ENCODE measurements around the gene LIN7A.

Gene LIN7A, protein sequence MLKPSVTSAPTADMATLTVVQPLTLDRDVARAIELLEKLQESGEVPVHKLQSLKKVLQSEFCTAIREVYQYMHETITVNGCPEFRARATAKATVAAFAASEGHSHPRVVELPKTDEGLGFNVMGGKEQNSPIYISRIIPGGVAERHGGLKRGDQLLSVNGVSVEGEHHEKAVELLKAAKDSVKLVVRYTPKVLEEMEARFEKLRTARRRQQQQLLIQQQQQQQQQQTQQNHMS

DNA sequence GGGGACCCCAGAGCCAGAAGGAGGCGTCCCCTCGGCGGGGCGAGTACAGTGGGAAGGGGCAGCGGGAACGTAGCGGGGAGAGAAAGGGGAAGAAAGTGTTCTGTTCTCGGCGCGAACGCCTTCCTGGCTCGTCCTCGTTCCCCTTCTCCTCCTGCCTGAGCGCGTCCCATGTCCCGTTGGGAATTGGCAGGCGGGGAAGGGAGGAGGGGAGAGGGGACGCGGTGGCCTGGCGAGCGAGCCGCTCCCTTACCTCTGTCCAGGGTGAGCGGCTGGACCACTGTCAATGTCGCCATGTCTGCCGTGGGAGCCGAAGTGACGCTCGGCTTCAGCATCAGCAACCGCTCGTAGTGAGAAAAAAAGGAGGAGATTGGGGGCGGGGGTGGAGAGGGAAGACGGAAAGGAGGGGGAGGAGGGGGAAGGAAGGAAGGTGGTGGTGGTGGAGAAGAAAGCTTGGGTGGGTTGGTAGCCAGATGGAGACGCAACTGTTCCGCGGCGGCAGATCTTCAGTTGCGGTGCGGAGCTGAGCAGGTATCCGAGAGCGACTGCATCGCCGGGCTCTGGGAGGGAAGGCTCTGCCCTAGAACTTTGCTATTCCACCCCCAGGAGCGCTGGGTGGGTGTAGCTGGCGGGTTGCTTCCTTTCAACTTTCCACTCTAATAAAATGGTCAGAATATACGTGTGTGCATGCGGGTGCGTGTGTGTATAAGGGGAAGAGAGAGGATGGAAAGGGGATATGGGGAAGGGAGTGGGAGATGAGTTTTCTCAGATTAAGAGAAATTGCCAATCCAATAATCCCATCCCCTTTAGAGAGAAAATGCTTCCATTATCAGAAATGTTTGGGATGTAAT lies at the start of gene LIN7A:
TSS of gene LIN7A (minus strand) at position 544 of the 848 bp plus-strand sequence. CDS start at position 332, 212 bp downstream.
- no peak within 1 kb of the TSS for H3K27ac ChIP-seq (ENCODE audit: low read length)
- TF ChIP-seq, protein P1, sequence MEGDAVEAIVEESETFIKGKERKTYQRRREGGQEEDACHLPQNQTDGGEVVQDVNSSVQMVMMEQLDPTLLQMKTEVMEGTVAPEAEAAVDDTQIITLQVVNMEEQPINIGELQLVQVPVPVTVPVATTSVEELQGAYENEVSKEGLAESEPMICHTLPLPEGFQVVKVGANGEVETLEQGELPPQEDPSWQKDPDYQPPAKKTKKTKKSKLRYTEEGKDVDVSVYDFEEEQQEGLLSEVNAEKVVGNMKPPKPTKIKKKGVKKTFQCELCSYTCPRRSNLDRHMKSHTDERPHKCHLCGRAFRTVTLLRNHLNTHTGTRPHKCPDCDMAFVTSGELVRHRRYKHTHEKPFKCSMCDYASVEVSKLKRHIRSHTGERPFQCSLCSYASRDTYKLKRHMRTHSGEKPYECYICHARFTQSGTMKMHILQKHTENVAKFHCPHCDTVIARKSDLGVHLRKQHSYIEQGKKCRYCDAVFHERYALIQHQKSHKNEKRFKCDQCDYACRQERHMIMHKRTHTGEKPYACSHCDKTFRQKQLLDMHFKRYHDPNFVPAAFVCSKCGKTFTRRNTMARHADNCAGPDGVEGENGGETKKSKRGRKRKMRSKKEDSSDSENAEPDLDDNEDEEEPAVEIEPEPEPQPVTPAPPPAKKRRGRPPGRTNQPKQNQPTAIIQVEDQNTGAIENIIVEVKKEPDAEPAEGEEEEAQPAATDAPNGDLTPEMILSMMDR (IDR thresholded peaks at IDR 0.05; ENCODE audit: borderline replicate concordance, extremely low read depth, low read length, poor library complexity, severe bottlenecking): no peak
- TF ChIP-seq EZH2 (IDR thresholded peaks at IDR 0.05; ENCODE audit: borderline replicate concordance, low read depth, low read length, severe bottlenecking): no peak
- H3K36me3 ChIP-seq (ENCODE audit: insufficient read depth, low read length): no peaks in the 10 kb centered on the region
- H4K20me1 ChIP-seq (ENCODE audit: insufficient read depth, low read length): no peaks in the 10 kb centered on the region
- H3K4me2 ChIP-seq (ENCODE audit: insufficient read depth, low read length): no peak within 1 kb of the TSS
- no peak within 1 kb of the TSS for H2AFZ ChIP-seq (ENCODE audit: low read depth, low read length)
- ATAC-seq (ENCODE audit: insufficient read depth, low read depth): no peak
- no peak within 1 kb of the TSS for H3K4me3 ChIP-seq (ENCODE audit: low read depth in 1 of 2, low read length in 2 of 2)
- H3K9ac ChIP-seq (ENCODE audit: low read depth, low read length): no peak within 1 kb of the TSS
- H3K27me3 ChIP-seq (ENCODE audit: insufficient read depth, low read length, poor library complexity): no peaks in the 10 kb centered on the region
- DNase-seq: no peak
- H3K4me1 ChIP-seq (ENCODE audit: insufficient read depth, low read length): no peaks in the 10 kb centered on the region
- no peaks in the 10 kb centered on the region for H3K79me2 ChIP-seq (ENCODE audit: insufficient read depth, low read length)
- no peaks in the 10 kb centered on the region for H3K9me3 ChIP-seq (ENCODE audit: insufficient read depth, low read length, severe bottlenecking)

DNA sequence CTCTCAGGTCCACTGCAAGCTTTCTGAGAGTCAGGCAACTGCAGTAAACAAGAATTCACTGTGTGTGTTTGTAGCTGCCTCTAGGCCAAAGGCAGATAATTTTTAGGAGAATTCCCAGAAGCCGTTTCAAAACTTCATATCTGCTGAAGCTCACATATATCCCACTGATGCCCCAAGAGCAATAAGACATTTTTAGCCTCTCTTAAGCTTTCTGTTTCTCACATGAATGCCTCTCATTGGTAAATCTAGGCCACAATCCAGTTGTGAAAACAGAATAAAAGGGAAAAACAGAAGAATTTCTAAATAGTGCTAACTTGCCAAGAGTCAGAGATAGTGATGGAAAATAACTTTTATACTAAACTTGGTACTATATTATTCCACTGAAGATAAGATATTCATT lies 48.5 kb upstream of the LIN7A start:
- no peak overlapping the region for H3K27ac ChIP-seq (ENCODE audit: low read length)
- H3K9me3 ChIP-seq (ENCODE audit: insufficient read depth, low read length, severe bottlenecking): no peaks in the 10 kb centered on the region
- H2AFZ ChIP-seq (ENCODE audit: low read depth, low read length): no peak overlapping the region
- no peak for ATAC-seq (ENCODE audit: insufficient read depth, low read depth)
- no peak overlapping the region for H3K4me2 ChIP-seq (ENCODE audit: insufficient read depth, low read length)
- no peaks in the 10 kb centered on the region for H4K20me1 ChIP-seq (ENCODE audit: insufficient read depth, low read length)
- H3K36me3 ChIP-seq (ENCODE audit: insufficient read depth, low read length): no peaks in the 10 kb centered on the region
- no peak overlapping the region for H3K4me3 ChIP-seq (ENCODE audit: low read depth in 1 of 2, low read length in 2 of 2)
- no peaks in the 10 kb centered on the region for H3K27me3 ChIP-seq (ENCODE audit: insufficient read depth, low read length, poor library complexity)
- TF ChIP-seq EZH2 (IDR thresholded peaks at IDR 0.05; ENCODE audit: borderline replicate concordance, low read depth, low read length, severe bottlenecking): no peak
- TF ChIP-seq, protein P1 (IDR thresholded peaks at IDR 0.05; ENCODE audit: borderline replicate concordance, extremely low read depth, low read length, poor library complexity, severe bottlenecking): no peak
- H3K9ac ChIP-seq (ENCODE audit: low read depth, low read length): no peak overlapping the region
- no peak for DNase-seq
- H3K4me1 ChIP-seq (ENCODE audit: insufficient read depth, low read length): no peaks in the 10 kb centered on the region
- H3K79me2 ChIP-seq (ENCODE audit: insufficient read depth, low read length): no peaks in the 10 kb centered on the region

DNA sequence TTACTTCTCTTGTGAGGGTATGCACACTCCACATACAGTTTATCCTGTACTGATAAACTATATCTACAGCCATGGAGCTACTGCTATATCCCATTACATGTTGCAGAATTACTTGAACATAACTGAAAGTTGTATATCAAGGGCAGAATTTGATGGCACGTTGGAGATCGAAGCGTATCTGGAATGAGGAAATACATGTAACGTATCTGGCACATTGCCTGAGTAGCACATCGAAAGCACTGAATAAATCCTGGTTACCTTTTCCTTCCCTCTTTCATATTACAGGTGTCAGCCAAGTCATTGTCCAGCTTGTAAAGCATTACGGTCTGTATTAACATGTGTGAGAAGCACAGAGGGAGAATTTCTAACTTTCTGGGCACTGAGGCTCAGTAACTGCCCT lies 42.1 kb upstream of the LIN7A start:
- Histone ChIP-seq H2AFZ (ENCODE audit: low read depth, low read length) (no peak overlapping the region), H4K20me1 (ENCODE audit: insufficient read depth, low read length) (no peaks in the 10 kb centered on the region), H3K4me2 (ENCODE audit: insufficient read depth, low read length) (no peak overlapping the region), H3K27me3 (ENCODE audit: insufficient read depth, low read length, poor library complexity) (no peaks in the 10 kb centered on the region), H3K79me2 (ENCODE audit: insufficient read depth, low read length) (no peaks in the 10 kb centered on the region), H3K27ac (ENCODE audit: low read length) (no peak overlapping the region), H3K36me3 (ENCODE audit: insufficient read depth, low read length) (no peaks in the 10 kb centered on the region), H3K9me3 (ENCODE audit: insufficient read depth, low read length, severe bottlenecking) (no peaks in the 10 kb centered on the region), H3K4me1 (ENCODE audit: insufficient read depth, low read length) (no peaks in the 10 kb centered on the region), H3K9ac (ENCODE audit: low read depth, low read length) (no peak overlapping the region), H3K4me3 (ENCODE audit: low read depth in 1 of 2, low read length in 2 of 2) (no peak overlapping the region)
- TF ChIP-seq, protein P1 (IDR thresholded peaks at IDR 0.05; ENCODE audit: borderline replicate concordance, extremely low read depth, low read length, poor library complexity, severe bottlenecking): no peak
- TF ChIP-seq EZH2 (IDR thresholded peaks at IDR 0.05; ENCODE audit: borderline replicate concordance, low read depth, low read length, severe bottlenecking): no peak
- ATAC-seq (ENCODE audit: insufficient read depth, low read depth) (no peak), DNase-seq (no peak)
